ENCODE data around the gene RIMBP2.

DNA sequence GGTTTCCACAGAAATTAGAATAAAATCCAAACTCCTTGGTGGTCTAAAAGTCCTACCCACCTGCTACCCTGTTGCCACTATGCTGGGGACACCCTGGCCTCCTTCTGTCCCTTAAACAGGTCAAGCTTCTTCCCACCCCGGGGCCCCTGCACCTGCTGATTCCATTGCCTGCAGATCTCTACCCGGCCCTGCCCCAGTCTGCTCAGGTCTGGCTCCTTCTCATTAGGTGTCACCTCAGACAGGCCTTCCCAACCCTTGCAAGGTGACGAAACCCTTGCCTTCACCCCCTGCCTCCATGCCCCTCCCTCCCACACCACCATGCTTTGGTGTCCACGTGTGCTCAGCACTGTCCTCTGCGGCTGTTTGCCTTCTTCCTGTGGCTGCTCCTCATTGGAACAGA lies 207.8 kb downstream of the RIMBP2 start:
- TF ChIP-seq, protein P1, sequence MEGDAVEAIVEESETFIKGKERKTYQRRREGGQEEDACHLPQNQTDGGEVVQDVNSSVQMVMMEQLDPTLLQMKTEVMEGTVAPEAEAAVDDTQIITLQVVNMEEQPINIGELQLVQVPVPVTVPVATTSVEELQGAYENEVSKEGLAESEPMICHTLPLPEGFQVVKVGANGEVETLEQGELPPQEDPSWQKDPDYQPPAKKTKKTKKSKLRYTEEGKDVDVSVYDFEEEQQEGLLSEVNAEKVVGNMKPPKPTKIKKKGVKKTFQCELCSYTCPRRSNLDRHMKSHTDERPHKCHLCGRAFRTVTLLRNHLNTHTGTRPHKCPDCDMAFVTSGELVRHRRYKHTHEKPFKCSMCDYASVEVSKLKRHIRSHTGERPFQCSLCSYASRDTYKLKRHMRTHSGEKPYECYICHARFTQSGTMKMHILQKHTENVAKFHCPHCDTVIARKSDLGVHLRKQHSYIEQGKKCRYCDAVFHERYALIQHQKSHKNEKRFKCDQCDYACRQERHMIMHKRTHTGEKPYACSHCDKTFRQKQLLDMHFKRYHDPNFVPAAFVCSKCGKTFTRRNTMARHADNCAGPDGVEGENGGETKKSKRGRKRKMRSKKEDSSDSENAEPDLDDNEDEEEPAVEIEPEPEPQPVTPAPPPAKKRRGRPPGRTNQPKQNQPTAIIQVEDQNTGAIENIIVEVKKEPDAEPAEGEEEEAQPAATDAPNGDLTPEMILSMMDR (optimal IDR thresholded peaks at IDR 0.05 in 1 of 3, IDR thresholded peaks at IDR 0.05 in 1 of 3, conservative IDR thresholded peaks at IDR 0.05 in 1 of 3; ENCODE audit: extremely low read depth in 1 of 3, insufficient read depth in 2 of 3, low read length in 3 of 3) = no peak
- no peak for TF ChIP-seq EZH2 (IDR thresholded peaks at IDR 0.05; ENCODE audit: low read length)
